Measurements from ENCODE around the gene LIMS3.
"Not testable (repeated sequence)": the region's sequence is repeated elsewhere in the genome, so short reads cannot be mapped to it uniquely, and the experiment has no call there.

LIMS3 gene

DNA sequence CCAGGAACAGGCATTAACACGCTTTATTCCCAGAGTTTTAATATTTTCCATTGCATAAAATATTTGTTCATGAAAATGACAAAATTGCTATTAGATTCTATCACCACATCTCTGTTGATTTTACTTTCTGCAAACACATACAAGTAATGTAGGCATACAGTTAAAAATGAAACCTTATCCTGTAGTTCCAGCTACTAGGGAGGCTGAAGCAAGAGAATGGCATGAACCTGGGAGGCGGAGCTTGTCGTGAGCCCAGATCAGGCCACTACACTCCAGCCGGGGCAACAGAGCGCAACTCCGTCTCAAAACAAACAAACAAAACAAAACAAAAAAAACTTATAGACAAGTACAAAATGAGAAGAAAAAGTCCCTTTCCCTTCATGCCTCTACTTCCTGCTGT, 38.0 kb downstream of the LIMS3 start:
- H3K79me2 ChIP-seq (ENCODE audit: control insufficient read depth, insufficient read depth, low read length); H3K4me1 ChIP-seq (ENCODE audit: control insufficient read depth, low read depth, low read length); H3K36me3 ChIP-seq (ENCODE audit: control insufficient read depth, insufficient read depth, low read length); H3K56ac ChIP-seq (ENCODE audit: low read length); H3K18ac ChIP-seq (ENCODE audit: low read length); H3K4me3 ChIP-seq (ENCODE audit: low read length); H3K79me1 ChIP-seq (ENCODE audit: low read length); H4K5ac ChIP-seq (ENCODE audit: low read length); H2BK120ac ChIP-seq (ENCODE audit: low read depth, low read length); H3K27ac ChIP-seq (ENCODE audit: low read depth, low read length); H3K23ac ChIP-seq (ENCODE audit: low read length); H3K27me3 ChIP-seq (ENCODE audit: insufficient read depth, low read length, poor library complexity); H2AK5ac ChIP-seq (ENCODE audit: low read length); DNase-seq; H3K9ac ChIP-seq (ENCODE audit: low read length); H2BK5ac ChIP-seq (ENCODE audit: low read length); H4K8ac ChIP-seq (ENCODE audit: low read depth, low read length); H3K4ac ChIP-seq (ENCODE audit: low read depth, low read length); H3K4me2 ChIP-seq (ENCODE audit: low read length); H2BK15ac ChIP-seq (replicated peaks; ENCODE audit: low read depth): not testable (repeated sequence)
- WGBS (ENCODE audit: extremely low coverage, insufficient coverage, low lambda C conversion rate): no CpG with 5 or more reads among the region's 6 CpGs

DNA sequence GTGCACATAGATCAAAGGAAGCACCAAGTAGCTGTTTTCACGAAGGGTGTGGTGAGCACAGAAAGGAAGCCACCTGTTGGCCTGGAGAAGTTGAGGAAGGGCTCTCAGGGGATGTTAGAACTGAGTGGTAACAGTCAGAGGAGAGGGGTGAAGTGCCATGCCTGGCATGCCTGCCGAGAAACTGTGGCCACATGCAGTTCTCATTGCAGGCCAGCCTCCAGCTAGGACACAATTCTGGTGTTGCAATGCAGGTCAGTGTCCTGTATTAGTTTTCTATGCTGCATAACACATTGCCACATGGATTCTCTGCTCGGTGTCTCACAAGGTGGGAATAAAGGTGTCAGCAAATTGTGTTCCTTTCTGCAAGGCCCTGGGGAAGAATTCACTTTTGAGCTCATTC, 46.9 kb downstream of the LIMS3 start:
- not testable (repeated sequence) for H3K18ac ChIP-seq (ENCODE audit: low read length); H3K4me1 ChIP-seq (ENCODE audit: control insufficient read depth, low read depth, low read length); H3K36me3 ChIP-seq (ENCODE audit: control insufficient read depth, insufficient read depth, low read length); H2BK120ac ChIP-seq (ENCODE audit: low read depth, low read length); H3K4me2 ChIP-seq (ENCODE audit: low read length); H3K79me1 ChIP-seq (ENCODE audit: low read length); H3K9ac ChIP-seq (ENCODE audit: low read length); DNase-seq; H4K5ac ChIP-seq (ENCODE audit: low read length); H2BK15ac ChIP-seq (replicated peaks; ENCODE audit: low read depth); H3K4me3 ChIP-seq (ENCODE audit: low read length); H2AK5ac ChIP-seq (ENCODE audit: low read length); H3K27ac ChIP-seq (ENCODE audit: low read depth, low read length); H4K8ac ChIP-seq (ENCODE audit: low read depth, low read length); H3K79me2 ChIP-seq (ENCODE audit: control insufficient read depth, insufficient read depth, low read length); H3K4ac ChIP-seq (ENCODE audit: low read depth, low read length); H3K56ac ChIP-seq (ENCODE audit: low read length); H3K27me3 ChIP-seq (ENCODE audit: insufficient read depth, low read length, poor library complexity); H3K23ac ChIP-seq (ENCODE audit: low read length); H2BK5ac ChIP-seq (ENCODE audit: low read length)
- no CpG with 5 or more reads among the region's 3 CpGs for WGBS (ENCODE audit: extremely low coverage, insufficient coverage, low lambda C conversion rate)

DNA sequence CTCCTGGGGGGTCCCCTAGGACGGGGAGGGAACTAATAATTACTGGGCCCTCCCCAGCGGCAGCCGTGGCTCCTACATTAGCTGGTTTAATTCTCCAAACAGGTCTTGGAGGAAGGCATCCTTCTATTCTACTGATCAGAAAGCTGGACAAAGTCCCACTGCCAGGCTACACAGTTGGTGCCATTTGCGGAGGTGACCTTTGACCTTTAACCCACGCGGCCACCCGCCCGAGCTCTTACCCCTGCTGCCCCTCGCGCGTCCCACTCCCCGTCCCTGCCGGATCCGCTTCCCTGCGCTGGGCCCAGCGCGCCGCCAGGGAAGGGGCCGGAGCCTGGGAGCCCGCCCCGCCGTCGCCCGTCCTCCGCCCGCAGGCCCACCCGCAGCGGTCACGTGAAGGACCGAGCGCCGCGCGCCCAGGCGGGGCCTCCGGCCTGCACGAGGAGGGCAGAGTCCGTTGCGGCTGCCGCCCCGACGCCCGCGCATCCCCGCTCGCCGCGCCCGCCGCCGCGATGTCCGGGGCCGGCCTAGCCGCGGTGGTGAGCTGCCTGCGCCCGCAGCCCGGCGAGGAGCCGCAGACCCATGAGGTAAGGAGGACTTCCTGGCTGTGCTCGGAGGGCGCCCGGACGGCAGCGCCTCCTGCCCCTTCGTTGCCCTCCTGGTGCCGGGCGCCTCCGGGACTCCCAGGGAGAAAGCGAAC, 48.9 kb downstream of the LIMS3 start:
- not testable (repeated sequence) for H3K4me1 ChIP-seq (ENCODE audit: control insufficient read depth, low read depth, low read length); H3K79me2 ChIP-seq (ENCODE audit: control insufficient read depth, insufficient read depth, low read length); H3K79me1 ChIP-seq (ENCODE audit: low read length); H4K8ac ChIP-seq (ENCODE audit: low read depth, low read length); H4K5ac ChIP-seq (ENCODE audit: low read length); H3K4ac ChIP-seq (ENCODE audit: low read depth, low read length); H3K18ac ChIP-seq (ENCODE audit: low read length); H3K23ac ChIP-seq (ENCODE audit: low read length); H2BK120ac ChIP-seq (ENCODE audit: low read depth, low read length); H3K4me2 ChIP-seq (ENCODE audit: low read length); H2AK5ac ChIP-seq (ENCODE audit: low read length); H3K27me3 ChIP-seq (ENCODE audit: insufficient read depth, low read length, poor library complexity); H3K36me3 ChIP-seq (ENCODE audit: control insufficient read depth, insufficient read depth, low read length); H3K9ac ChIP-seq (ENCODE audit: low read length); H2BK15ac ChIP-seq (replicated peaks; ENCODE audit: low read depth); H3K56ac ChIP-seq (ENCODE audit: low read length); DNase-seq; H2BK5ac ChIP-seq (ENCODE audit: low read length); H3K27ac ChIP-seq (ENCODE audit: low read depth, low read length); H3K4me3 ChIP-seq (ENCODE audit: low read length)
- no CpG with 5 or more reads among the region's 71 CpGs for WGBS (ENCODE audit: extremely low coverage, insufficient coverage, low lambda C conversion rate)

DNA sequence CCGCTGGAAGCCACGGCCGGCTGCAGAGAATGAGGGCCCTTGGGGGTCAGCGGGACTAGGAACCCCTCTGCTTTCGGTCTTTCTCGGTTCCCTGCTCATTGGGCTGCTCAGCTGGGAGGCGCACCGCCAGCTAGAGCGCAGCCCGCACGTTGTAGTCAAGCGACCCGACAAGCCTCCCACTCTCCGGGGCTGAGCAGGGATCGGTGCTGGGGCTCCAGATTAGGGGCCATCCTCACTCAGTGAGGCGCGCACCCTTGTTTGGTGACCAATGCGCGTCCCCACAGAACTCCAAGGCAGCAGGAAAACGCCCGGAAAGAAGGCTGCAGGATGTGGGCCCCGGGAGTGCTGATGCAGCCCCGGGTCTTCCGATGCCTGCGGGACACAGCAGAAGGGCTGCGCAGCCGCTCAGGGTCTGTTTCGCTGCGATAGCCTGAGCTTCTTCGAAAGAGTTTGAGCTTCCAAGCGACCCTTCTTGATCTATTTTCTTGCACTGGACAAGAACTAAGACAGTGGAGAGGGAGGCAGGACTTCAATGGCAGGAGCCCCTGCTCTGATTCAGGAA, 49.6 kb downstream of the LIMS3 start:
- H3K27ac ChIP-seq (ENCODE audit: low read depth, low read length); H3K4me2 ChIP-seq (ENCODE audit: low read length); H3K79me2 ChIP-seq (ENCODE audit: control insufficient read depth, insufficient read depth, low read length); H3K23ac ChIP-seq (ENCODE audit: low read length); H3K18ac ChIP-seq (ENCODE audit: low read length); H3K4ac ChIP-seq (ENCODE audit: low read depth, low read length); H3K4me3 ChIP-seq (ENCODE audit: low read length); H2BK15ac ChIP-seq (replicated peaks; ENCODE audit: low read depth); H2AK5ac ChIP-seq (ENCODE audit: low read length); H3K79me1 ChIP-seq (ENCODE audit: low read length); H3K36me3 ChIP-seq (ENCODE audit: control insufficient read depth, insufficient read depth, low read length); H3K56ac ChIP-seq (ENCODE audit: low read length); H3K4me1 ChIP-seq (ENCODE audit: control insufficient read depth, low read depth, low read length); H2BK5ac ChIP-seq (ENCODE audit: low read length); H3K27me3 ChIP-seq (ENCODE audit: insufficient read depth, low read length, poor library complexity); H3K9ac ChIP-seq (ENCODE audit: low read length); H2BK120ac ChIP-seq (ENCODE audit: low read depth, low read length); H4K5ac ChIP-seq (ENCODE audit: low read length); H4K8ac ChIP-seq (ENCODE audit: low read depth, low read length); DNase-seq: not testable (repeated sequence)
- no CpG with 5 or more reads among the region's 31 CpGs for WGBS (ENCODE audit: extremely low coverage, insufficient coverage, low lambda C conversion rate)

DNA sequence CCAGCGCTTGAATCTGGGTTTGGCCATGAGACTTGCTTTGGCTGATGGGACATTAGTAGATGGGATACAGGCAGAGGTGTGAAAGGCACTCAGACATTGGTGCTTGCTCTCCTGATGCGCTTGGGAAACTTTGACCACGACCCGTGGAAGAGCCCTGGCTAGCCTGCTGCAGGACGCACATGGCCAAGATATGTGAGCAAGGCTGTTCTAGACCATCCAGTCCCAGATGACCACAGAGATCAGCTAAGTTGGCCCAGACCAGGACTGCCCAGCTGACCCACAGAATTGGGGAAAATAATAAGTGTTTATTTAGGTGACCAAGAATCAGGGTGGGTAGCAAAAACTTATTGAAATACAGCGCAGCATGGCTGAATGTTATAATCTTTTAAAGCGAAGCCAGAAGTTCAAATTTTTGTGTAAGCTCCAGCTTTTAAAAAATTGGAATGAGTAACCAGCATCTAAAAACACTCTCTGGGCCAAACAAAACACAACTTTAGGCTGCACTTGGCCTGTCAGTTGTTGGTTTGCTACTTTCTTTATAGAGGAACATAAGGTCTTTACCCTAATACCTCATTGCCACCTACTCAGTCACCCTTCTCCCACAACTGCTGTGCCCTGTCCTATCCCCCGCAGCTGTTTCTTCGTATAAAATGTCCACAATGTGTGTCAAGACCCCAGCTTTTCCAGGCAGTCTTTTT, 51.8 kb downstream of the LIMS3 start:
- H3K56ac ChIP-seq (ENCODE audit: low read length); H3K27me3 ChIP-seq (ENCODE audit: insufficient read depth, low read length, poor library complexity); DNase-seq; H4K5ac ChIP-seq (ENCODE audit: low read length); H3K4me2 ChIP-seq (ENCODE audit: low read length); H2BK5ac ChIP-seq (ENCODE audit: low read length); H3K36me3 ChIP-seq (ENCODE audit: control insufficient read depth, insufficient read depth, low read length); H3K27ac ChIP-seq (ENCODE audit: low read depth, low read length); H3K4me1 ChIP-seq (ENCODE audit: control insufficient read depth, low read depth, low read length); H3K4ac ChIP-seq (ENCODE audit: low read depth, low read length); H2BK120ac ChIP-seq (ENCODE audit: low read depth, low read length); H3K23ac ChIP-seq (ENCODE audit: low read length); H3K18ac ChIP-seq (ENCODE audit: low read length); H3K79me1 ChIP-seq (ENCODE audit: low read length); H4K8ac ChIP-seq (ENCODE audit: low read depth, low read length); H2BK15ac ChIP-seq (replicated peaks; ENCODE audit: low read depth); H3K4me3 ChIP-seq (ENCODE audit: low read length); H2AK5ac ChIP-seq (ENCODE audit: low read length); H3K9ac ChIP-seq (ENCODE audit: low read length); H3K79me2 ChIP-seq (ENCODE audit: control insufficient read depth, insufficient read depth, low read length): not testable (repeated sequence)
- WGBS (ENCODE audit: extremely low coverage, insufficient coverage, low lambda C conversion rate): no CpG with 5 or more reads among the region's 9 CpGs

All from mesendoderm (in vitro differentiated cells).